Upper lobe of left lung (tissue), 6 donors: ENCODE results near the gene PLIN4. TPM values are rescaled to one million over a fixed set of nuclear protein-coding genes. Genes with fewer than 3 reads are reported as not detected.
"Not testable (repeated sequence)": the region's sequence is repeated elsewhere in the genome, so short reads cannot be mapped to it uniquely, and the experiment has no call there.

Experiments
- ATAC-seq, 2 donors: fragments of 200-7000 bp; cut with Tn5 transposase; one replicate each; pipeline ENCODE4 v1.9.1; 2022; ENCODE audit warnings: mild to moderate bottlenecking in 2 of 2, moderate library complexity in 2 of 2; ENCODE audit not compliant: low FRiP score in 2 of 2
- DNase-seq, 2 donors: peaks; one replicate each; pipeline ENCODE4 v3.0.0-alpha.2; 2019 to 2020
- H3K27ac ChIP-seq, 4 donors: fragments of 200-600 bp; sonication (generic); one replicate each; pipeline ENCODE4 v1.5.1; 2016 to 2019
- H3K27me3 ChIP-seq, 4 donors: fragments of 200-600 bp; sonication (generic); one replicate each; pipeline ENCODE4 v1.5.1; 2017 to 2019
- H3K36me3 ChIP-seq, 4 donors: fragments of 200-600 bp; sonication (generic); one replicate each; pipeline ENCODE4 v1.5.1; 2016 to 2019
- H3K4me1 ChIP-seq, 4 donors: fragments of 200-600 bp; sonication (generic); one replicate each; pipeline ENCODE4 v1.5.1; 2018 to 2019
- H3K4me3 ChIP-seq, 4 donors: fragments of 200-600 bp; sonication (generic); one replicate each; pipeline ENCODE4 v1.5.1; 2017 to 2019; ENCODE audit warnings: mild to moderate bottlenecking in 2 of 4, moderate library complexity in 1 of 4
- H3K9me3 ChIP-seq, 4 donors: fragments of 200-600 bp; sonication (generic); one replicate each; pipeline ENCODE4 v1.5.1; 2018 to 2019
- EP300 ChIP-seq, 4 donors: sonication (generic); formaldehyde crosslinking; IDR thresholded peaks; one replicate each; pipeline ENCODE4 v1.5.1; 2017; ENCODE audit warnings: antibody characterized with exemption in 4 of 4, control low read depth in 2 of 4
- POLR2A ChIP-seq, 4 donors: fragments of 450-650 bp; IDR thresholded peaks; one replicate each; pipeline ENCODE4 v1.5.1; 2016 to 2017; ENCODE audit warnings: antibody characterized with exemption in 4 of 4, mild to moderate bottlenecking in 2 of 4
- POLR2AphosphoS5 ChIP-seq, 2 donors: sonication (generic); formaldehyde crosslinking; IDR thresholded peaks; one replicate each; pipeline ENCODE4 v1.5.1; 2017; ENCODE audit warnings: antibody characterized with exemption in 2 of 2
- WGBS, 2 donors: methylation state at CpG; one replicate each; pipeline ENCODE4 v1.1.5; 2017 to 2018; 5-methylcytosine and 5-hydroxymethylcytosine counted together
- total RNA-seq, 6 donors: library from RNA; depleted of rRNA in 4 of 6; stranded (reverse); fragments of >200 nt in 4 of 6; gene quantifications; one replicate each; pipeline versions ENCODE4 v1.1.0 to v1.2.1, GENCODE V29; 2016 to 2021
- TF ChIP-seq, protein P1 (sequence below), 6 experiments: fragments of 450-650 bp in 4 of 6; fragments of 200-600 bp in 2 of 6; sonication (generic) in 2 of 6; IDR thresholded peaks; one replicate each; pipeline ENCODE4 v1.5.1; 2016 to 2019; ENCODE audit warnings: antibody characterized with exemption in 6 of 6
- donor health status: DM: no; HTN: no; CAD: no; lungs with moderate emphysema.
- donor health status: DM: no; HTN: yes; CAD: no; lungs with severe emphysema.

Gene PLIN4
- total RNA-seq, 6 donors from 2014 or later: 1.8 to 11.5 (median 3.8) TPM

DNA sequence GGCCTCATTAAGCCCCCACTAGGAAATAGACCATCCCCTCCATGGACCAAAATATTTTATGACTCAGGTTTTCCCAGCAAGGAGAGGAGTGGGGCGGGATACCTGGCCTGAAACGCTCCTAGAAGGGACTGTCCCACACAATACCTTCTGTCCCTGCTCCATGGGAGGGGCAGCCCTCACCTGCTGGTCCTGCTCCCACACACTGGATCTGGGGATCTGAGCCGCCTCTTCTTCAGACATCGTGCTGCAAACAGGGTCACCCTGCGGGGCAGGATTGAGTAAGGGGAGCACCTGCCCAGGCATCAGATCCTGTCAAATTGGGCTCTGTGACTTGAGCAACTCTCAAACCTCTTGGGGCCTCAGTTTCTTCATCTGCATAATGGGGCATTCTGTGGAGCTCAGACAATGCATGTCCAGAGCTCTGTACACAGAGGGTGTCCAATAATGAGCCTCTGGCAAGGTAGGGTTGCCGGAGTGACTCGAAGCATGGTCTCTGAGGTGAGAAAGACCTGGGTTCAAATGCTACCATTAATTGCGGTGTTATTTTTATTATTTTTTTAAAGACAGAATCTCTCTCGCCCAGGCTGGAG, 15.6 kb upstream of the PLIN4 start:
- 73 to 87% methylated on average over 6 to 9 of the region's 9 CpGs for WGBS, 2 donors
- DNase-seq: no peak
- ATAC-seq: no peak
- Histone ChIP-seq H3K4me3 (no peak overlapping the region), H3K4me1 (peaks cover 0 to 36% (median 17%) of the 10 kb centered on the region in 4 donors), H3K27me3 (no peaks in the 10 kb centered on the region), H3K9me3 (no peaks in the 10 kb centered on the region), H3K36me3 (no peaks in the 10 kb centered on the region), H3K27ac (no peak overlapping the region)
- no peak for TF ChIP-seq POLR2A (IDR thresholded peaks at IDR 0.05)
- TF ChIP-seq, protein P1, sequence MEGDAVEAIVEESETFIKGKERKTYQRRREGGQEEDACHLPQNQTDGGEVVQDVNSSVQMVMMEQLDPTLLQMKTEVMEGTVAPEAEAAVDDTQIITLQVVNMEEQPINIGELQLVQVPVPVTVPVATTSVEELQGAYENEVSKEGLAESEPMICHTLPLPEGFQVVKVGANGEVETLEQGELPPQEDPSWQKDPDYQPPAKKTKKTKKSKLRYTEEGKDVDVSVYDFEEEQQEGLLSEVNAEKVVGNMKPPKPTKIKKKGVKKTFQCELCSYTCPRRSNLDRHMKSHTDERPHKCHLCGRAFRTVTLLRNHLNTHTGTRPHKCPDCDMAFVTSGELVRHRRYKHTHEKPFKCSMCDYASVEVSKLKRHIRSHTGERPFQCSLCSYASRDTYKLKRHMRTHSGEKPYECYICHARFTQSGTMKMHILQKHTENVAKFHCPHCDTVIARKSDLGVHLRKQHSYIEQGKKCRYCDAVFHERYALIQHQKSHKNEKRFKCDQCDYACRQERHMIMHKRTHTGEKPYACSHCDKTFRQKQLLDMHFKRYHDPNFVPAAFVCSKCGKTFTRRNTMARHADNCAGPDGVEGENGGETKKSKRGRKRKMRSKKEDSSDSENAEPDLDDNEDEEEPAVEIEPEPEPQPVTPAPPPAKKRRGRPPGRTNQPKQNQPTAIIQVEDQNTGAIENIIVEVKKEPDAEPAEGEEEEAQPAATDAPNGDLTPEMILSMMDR (IDR thresholded peaks at IDR 0.05): no peak
- TF ChIP-seq EP300 (IDR thresholded peaks at IDR 0.05): no peak
- no peak for TF ChIP-seq POLR2AphosphoS5 (IDR thresholded peaks at IDR 0.05)

DNA sequence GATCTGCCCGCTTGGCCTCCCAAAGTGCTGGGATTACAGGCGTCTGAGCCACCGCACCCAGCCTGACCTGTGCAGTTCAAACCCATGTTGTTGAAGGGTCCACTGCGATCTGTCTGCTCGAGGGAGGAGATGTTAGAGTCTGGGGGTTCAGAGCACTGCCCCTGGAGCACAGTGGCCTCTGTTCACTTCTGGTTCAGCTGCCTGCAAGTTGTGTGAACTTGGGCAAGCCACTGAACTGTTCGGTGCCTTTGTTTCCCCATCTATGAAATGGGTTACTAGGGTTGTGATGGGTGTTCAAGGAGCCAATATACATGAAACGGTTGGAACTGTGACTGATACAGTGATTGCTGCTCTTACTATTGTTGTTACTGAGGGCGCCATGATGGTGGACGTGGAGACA, 15.0 kb upstream of the PLIN4 start:
- H3K27me3 ChIP-seq: no peaks in the 10 kb centered on the region
- no peak overlapping the region for H3K4me3 ChIP-seq
- TF ChIP-seq, protein P1 (IDR thresholded peaks at IDR 0.05): no peak
- no peak for TF ChIP-seq POLR2AphosphoS5 (IDR thresholded peaks at IDR 0.05)
- TF ChIP-seq EP300 (IDR thresholded peaks at IDR 0.05): no peak
- no peak for TF ChIP-seq POLR2A (IDR thresholded peaks at IDR 0.05)
- no peaks in the 10 kb centered on the region for H3K36me3 ChIP-seq
- no peak for ATAC-seq
- no peak for DNase-seq
- peaks cover 0 to 36% (median 16%) of the 10 kb centered on the region in 4 donors for H3K4me1 ChIP-seq
- H3K9me3 ChIP-seq: no peaks in the 10 kb centered on the region
- no peak overlapping the region for H3K27ac ChIP-seq
- 80 to 84% methylated on average over 9 of the region's 9 CpGs for WGBS, 2 donors

DNA sequence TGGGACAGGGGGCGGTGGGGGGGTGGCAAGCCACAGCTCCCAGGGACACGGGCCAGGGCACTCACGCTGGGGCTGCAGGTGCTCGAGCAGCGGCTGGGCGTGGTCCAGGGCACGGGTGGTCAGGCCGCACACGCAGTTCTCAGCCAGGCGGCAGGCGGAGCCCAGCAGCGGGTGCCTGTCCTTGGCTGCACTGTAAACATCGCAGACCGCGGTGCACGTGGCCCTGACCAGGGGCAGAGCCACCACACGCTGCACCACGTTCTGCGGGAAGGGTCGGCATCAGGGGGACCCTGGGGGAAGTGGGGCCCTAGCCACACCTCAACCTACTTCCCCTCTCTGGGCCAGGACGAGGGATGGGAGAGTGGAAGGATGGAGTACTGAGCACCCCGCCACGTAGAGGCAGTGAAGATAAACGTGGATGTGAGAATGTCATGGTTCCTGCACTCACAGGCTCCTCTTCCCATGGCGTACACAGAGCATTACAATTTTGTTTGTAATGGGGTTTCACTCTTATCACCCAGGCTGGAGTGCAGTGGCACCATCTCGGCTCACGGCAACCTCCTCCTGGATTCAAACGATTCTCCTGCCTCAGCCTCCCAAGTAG, 13.4 kb upstream of the PLIN4 start:
- TF ChIP-seq POLR2A (IDR thresholded peaks at IDR 0.05): no peak
- TF ChIP-seq POLR2AphosphoS5 (IDR thresholded peaks at IDR 0.05): no peak
- TF ChIP-seq, protein P1 (IDR thresholded peaks at IDR 0.05): no peak
- TF ChIP-seq EP300 (IDR thresholded peaks at IDR 0.05): no peak
- Histone ChIP-seq H3K4me1 (peaks cover 0 to 24% (median 13%) of the 10 kb centered on the region in 4 donors), H3K27ac (no peak overlapping the region), H3K9me3 (no peaks in the 10 kb centered on the region), H3K4me3 (no peak overlapping the region), H3K27me3 (no peaks in the 10 kb centered on the region), H3K36me3 (no peaks in the 10 kb centered on the region)
- WGBS, 2 donors: 52 to 59% methylated on average over 12 to 28 of the region's 28 CpGs
- no peak for DNase-seq
- ATAC-seq: no peak

DNA sequence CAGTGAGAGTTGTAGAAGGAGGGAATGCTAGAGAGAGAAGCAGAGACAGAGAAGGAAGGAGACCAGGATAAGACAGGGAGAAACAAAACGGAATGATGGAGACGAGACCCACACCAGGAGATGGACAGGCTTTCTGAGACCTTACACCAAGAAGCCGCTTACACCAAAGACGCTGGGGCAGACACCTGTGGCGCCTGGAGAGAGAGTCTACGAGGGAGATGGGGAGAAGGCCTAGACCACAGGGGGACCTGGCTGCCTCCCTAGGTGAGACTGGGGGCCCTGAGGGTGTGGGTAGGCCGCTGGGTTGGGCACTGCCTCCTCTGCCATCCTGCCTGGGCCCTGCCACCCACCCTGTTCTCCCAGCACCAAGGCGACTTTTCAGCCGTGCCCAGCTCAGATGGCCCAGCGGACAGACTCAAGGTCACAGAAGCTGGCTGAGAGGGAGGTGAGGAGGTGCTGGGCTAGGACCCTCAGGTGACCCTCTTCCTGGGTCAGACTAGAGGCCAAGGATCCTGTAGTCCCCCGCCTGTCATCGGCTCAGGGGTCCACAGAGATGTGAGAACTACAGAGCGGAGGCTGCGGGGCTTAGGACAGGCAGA, 11.7 kb upstream of the PLIN4 start:
- Histone ChIP-seq H3K27me3 (no peaks in the 10 kb centered on the region), H3K36me3 (no peaks in the 10 kb centered on the region), H3K27ac (no peak overlapping the region), H3K4me1 (peaks cover 0 to 7% (median 3%) of the 10 kb centered on the region in 4 donors), H3K9me3 (no peaks in the 10 kb centered on the region), H3K4me3 (no peak overlapping the region)
- WGBS, 2 donors: 78 to 83% methylated on average over 10 to 14 of the region's 14 CpGs
- no peak for TF ChIP-seq POLR2A (IDR thresholded peaks at IDR 0.05)
- DNase-seq (no peak), ATAC-seq (no peak)

DNA sequence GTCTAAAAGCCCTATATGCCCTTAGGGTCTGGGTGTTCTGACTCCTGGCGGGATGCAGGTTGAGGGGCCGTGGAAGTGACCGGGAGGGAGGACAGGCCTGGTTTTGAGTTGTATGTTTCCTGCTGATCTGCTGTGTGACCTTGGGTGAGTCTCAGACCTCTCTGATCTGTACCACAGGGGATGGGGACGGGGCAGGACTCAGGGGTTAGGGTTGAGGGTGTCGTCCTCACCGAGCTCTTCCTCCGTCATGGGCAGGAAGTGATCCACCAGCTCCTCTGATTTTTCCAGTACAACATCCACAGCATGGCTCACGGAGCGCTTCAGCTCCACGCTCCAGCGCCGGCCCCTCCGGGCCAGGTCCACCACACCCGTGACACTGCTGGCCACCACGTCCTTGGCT, 10.6 kb upstream of the PLIN4 start:
- DNase-seq (no peak), ATAC-seq (no peak)
- TF ChIP-seq, protein P1 (IDR thresholded peaks at IDR 0.05): no peak
- TF ChIP-seq POLR2A (IDR thresholded peaks at IDR 0.05): no peak
- TF ChIP-seq POLR2AphosphoS5 (IDR thresholded peaks at IDR 0.05): no peak
- TF ChIP-seq EP300 (IDR thresholded peaks at IDR 0.05): no peak

DNA sequence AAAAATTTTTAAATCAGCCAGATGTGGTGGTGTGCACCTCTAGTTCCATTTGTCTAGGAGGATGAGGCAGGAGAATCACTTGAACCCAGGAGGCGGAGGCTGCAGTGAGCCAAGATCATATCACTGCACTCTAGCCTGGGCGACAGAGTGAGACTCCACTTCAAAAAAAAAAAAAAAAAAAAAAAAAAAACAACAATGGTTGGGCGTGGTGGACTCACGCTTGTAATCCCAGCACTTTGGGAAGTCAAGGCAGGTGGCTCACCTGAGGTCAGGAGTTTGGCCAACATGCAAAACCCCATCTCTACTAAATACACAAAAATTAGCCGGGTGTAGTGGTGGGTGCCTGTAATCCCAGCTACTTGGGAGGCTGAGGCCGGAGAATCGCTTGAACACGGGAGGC, 9.1 kb upstream of the PLIN4 start:
- DNase-seq, H3K27ac ChIP-seq: not testable (repeated sequence)

More for the DNA sequence above, 10.6 kb upstream of the PLIN4 start:
- no peaks in the 10 kb centered on the region for H3K4me1 ChIP-seq
- no peaks in the 10 kb centered on the region for H3K9me3 ChIP-seq
- H3K27ac ChIP-seq: no peak overlapping the region
- 78 to 86% methylated on average over 11 to 15 of the region's 15 CpGs for WGBS, 2 donors
- no peaks in the 10 kb centered on the region for H3K36me3 ChIP-seq
- no peaks in the 10 kb centered on the region for H3K27me3 ChIP-seq
- no peak overlapping the region for H3K4me3 ChIP-seq

More for the DNA sequence above, 9.1 kb upstream of the PLIN4 start:
- not testable (repeated sequence) for H3K27me3 ChIP-seq, H3K9me3 ChIP-seq, H3K4me3 ChIP-seq, H3K36me3 ChIP-seq, H3K4me1 ChIP-seq, ATAC-seq
- 90 to 91% methylated on average over 8 of the region's 8 CpGs for WGBS, 2 donors
